Neural cell (in vitro differentiated cells): ENCODE data around the gene SH3RF1. TPM values are rescaled to one million over a fixed set of nuclear protein-coding genes. Genes with fewer than 3 reads are reported as not detected.

Experiments used
- H2AFZ ChIP-seq: fragments of 200-600, 300-800 bp; sonication (generic), shearing (Covaris generic); 2 replicates; pipeline ENCODE4 v1.6.0; 2014; ENCODE audit warnings: low read depth, mild to moderate bottlenecking, antibody characterized with exemption, low read length, moderate library complexity
- H3F3A ChIP-seq: fragments of 200-600 bp; shearing (Covaris generic); 2 replicates; pipeline ENCODE4 v1.6.1; 2016; ENCODE audit warnings: mild to moderate bottlenecking, moderate library complexity, mixed read lengths, antibody characterized with exemption, low read length; ENCODE audit not compliant: insufficient read depth, poor library complexity, severe bottlenecking
- H3K27ac ChIP-seq: fragments of 200-600, 300-800 bp; sonication (generic), shearing (Covaris generic); 2 replicates; pipeline ENCODE4 v1.5.1; 2014; ENCODE audit warnings: mild to moderate bottlenecking, low read length, moderate library complexity
- H3K27me3 ChIP-seq: fragments of 300-800, 200-600 bp; sonication (generic), shearing (Covaris generic); 2 replicates; pipeline ENCODE4 v1.6.0; 2014; ENCODE audit warnings: mild to moderate bottlenecking, low read depth, low read length, moderate library complexity; ENCODE audit not compliant: insufficient read depth
- H3K36me3 ChIP-seq: fragments of 300-800, 200-600 bp; sonication (generic), shearing (Covaris generic); 2 replicates; pipeline ENCODE4 v1.5.1; 2014; ENCODE audit warnings: mild to moderate bottlenecking, antibody characterized with exemption, low read length, moderate library complexity; ENCODE audit not compliant: insufficient read depth
- H3K4me2 ChIP-seq: fragments of 300-800, 200-600 bp; sonication (generic), shearing (Covaris generic); 2 replicates; pipeline ENCODE4 v1.6.0; 2014; ENCODE audit warnings: mild to moderate bottlenecking, low read length
- H3K4me3 ChIP-seq: fragments of 300-800, 200-600 bp; sonication (generic), shearing (Covaris generic); 2 replicates; pipeline ENCODE4 v1.5.1; 2014; ENCODE audit warnings: mild to moderate bottlenecking, low read length, moderate library complexity
- H3K79me2 ChIP-seq: fragments of 200-600 bp; shearing (Covaris generic); replicated peaks from 2 replicates; pipeline ENCODE4 v1.6.0; 2014; ENCODE audit warnings: mild to moderate bottlenecking, low read length, moderate library complexity; ENCODE audit not compliant: insufficient read depth
- H3K9ac ChIP-seq: fragments of 300-800, 200-600 bp; sonication (generic), shearing (Covaris generic); 2 replicates; pipeline ENCODE4 v1.6.1; 2016; ENCODE audit warnings: mild to moderate bottlenecking, low read length, mixed read lengths
- H3K9me2 ChIP-seq: fragments of 200-600 bp; shearing (Covaris generic); 2 replicates; pipeline ENCODE4 v1.6.1; 2016; ENCODE audit warnings: mild to moderate bottlenecking, low read length, mixed read lengths; ENCODE audit not compliant: insufficient read depth
- H3K9me3 ChIP-seq: fragments of 200-600, 300-800 bp; sonication (generic), shearing (Covaris generic); 2 replicates; pipeline ENCODE4 v1.6.1; 2016; ENCODE audit warnings: mild to moderate bottlenecking, mixed run types, low read length, moderate library complexity, mixed read lengths
- H4K20me1 ChIP-seq: fragments of 200-600 bp; shearing (Covaris generic); 2 replicates; pipeline ENCODE4 v1.6.1; 2016; ENCODE audit warnings: mild to moderate bottlenecking, mixed run types; ENCODE audit not compliant: insufficient read depth
- CTCF ChIP-seq: fragments of 450-650 bp; IDR thresholded peaks from 2 replicates; pipeline ENCODE4 v1.5.1; 2014; ENCODE audit warnings: antibody characterized with exemption, mild to moderate bottlenecking, moderate library complexity; ENCODE audit not compliant: poor library complexity, severe bottlenecking
- EP300 ChIP-seq: fragments of 450-650 bp; conservative IDR thresholded peaks from 2 replicates; pipeline ENCODE4 v1.6.1; 2014; ENCODE audit warnings: antibody characterized with exemption, mild to moderate bottlenecking, moderate library complexity; ENCODE audit not compliant: poor library complexity, severe bottlenecking
- EZH2 ChIP-seq: fragments of 200-600, 300-800 bp; shearing (Covaris generic), sonication (generic); IDR thresholded peaks from 2 replicates; pipeline ENCODE4 v1.6.1; 2014; ENCODE audit warnings: antibody characterized with exemption, low read length, borderline replicate concordance, mild to moderate bottlenecking; ENCODE audit not compliant: insufficient read depth, poor library complexity, severe bottlenecking
- MXI1 ChIP-seq: fragments of 450-650 bp; conservative IDR thresholded peaks from 2 replicates; pipeline ENCODE4 v1.6.1; 2014; ENCODE audit warnings: antibody characterized with exemption, mild to moderate bottlenecking; ENCODE audit not compliant: poor library complexity, severe bottlenecking
- POLR2AphosphoS5 ChIP-seq: IDR thresholded peaks from 2 replicates; pipeline ENCODE4 v1.6.1; 2012
- RAD21 ChIP-seq: fragments of 450-650 bp; conservative IDR thresholded peaks from 2 replicates; pipeline ENCODE4 v1.6.1; 2014; ENCODE audit warnings: antibody characterized with exemption, mild to moderate bottlenecking, moderate library complexity
- REST ChIP-seq: IDR thresholded peaks from 2 replicates; pipeline ENCODE4 v1.6.1; 2012; ENCODE audit warnings: borderline replicate concordance
- SMC3 ChIP-seq: fragments of 450-650 bp; conservative IDR thresholded peaks from 2 replicates; pipeline ENCODE4 v1.6.1; 2014; ENCODE audit warnings: antibody characterized with exemption, mild to moderate bottlenecking, moderate library complexity; ENCODE audit not compliant: poor library complexity
- TAF1 ChIP-seq: IDR thresholded peaks from 2 replicates; pipeline ENCODE4 v1.6.1; 2012; ENCODE audit warnings: low read depth
- polyA plus RNA-seq: library from polyadenylated mRNA; depleted of rRNA; stranded (reverse); fragments of >200 nt; gene quantifications from 2 replicates; pipeline ENCODE4 v1.2.3, GENCODE V29; 2014

The SH3RF1 gene
- polyA plus RNA-seq, 1 donor from 2014 or later = 3.1 TPM

GRCh38 chr4:169174247-169174646 lies 96.5 kb downstream of the SH3RF1 start:
- no peak overlapping the region for H3K4me2 ChIP-seq
- no peaks in the 10 kb centered on the region for H3K36me3 ChIP-seq
- H3K27me3 ChIP-seq = no peaks in the 10 kb centered on the region
- H4K20me1 ChIP-seq = no peaks in the 10 kb centered on the region
- H2AFZ ChIP-seq = no peak overlapping the region
- no peak overlapping the region for H3K27ac ChIP-seq
- no peak overlapping the region for H3K4me3 ChIP-seq
- TF ChIP-seq EZH2 (no peak), EP300 (no peak), RAD21 (no peak), REST (no peak), SMC3 (no peak), TAF1 (no peak), CTCF (no peak), MXI1 (no peak), POLR2AphosphoS5 (no peak)
- no peaks in the 10 kb centered on the region for H3K9me2 ChIP-seq
- no peak overlapping the region for H3K9ac ChIP-seq
- peaks cover 9% of the 10 kb centered on the region for H3K79me2 ChIP-seq
- H3F3A ChIP-seq = no peaks in the 10 kb centered on the region
- no peaks in the 10 kb centered on the region for H3K9me3 ChIP-seq

- H3K9me2 ChIP-seq = no peaks in the 10 kb centered on the region
- no peak overlapping the region for H3K27ac ChIP-seq
- H3K27me3 ChIP-seq = no peaks in the 10 kb centered on the region
- no peaks in the 10 kb centered on the region for H3K36me3 ChIP-seq
- no peaks in the 10 kb centered on the region for H3K9me3 ChIP-seq
- no peaks in the 10 kb centered on the region for H3F3A ChIP-seq
- H3K79me2 ChIP-seq = peaks cover 3% of the 10 kb centered on the region
- no peak overlapping the region for H2AFZ ChIP-seq
- H3K9ac ChIP-seq = no peak overlapping the region
- TF ChIP-seq CTCF = no peak
- H3K4me3 ChIP-seq = no peak overlapping the region
- no peak overlapping the region for H3K4me2 ChIP-seq
- H4K20me1 ChIP-seq = no peaks in the 10 kb centered on the region
Measured at GRCh38 chr4:169167957-169168858, 102.5 kb downstream of the SH3RF1 start.
